Peyer's patch (tissue), 4 donors: ENCODE results near the gene DHTKD1. TPM values are rescaled to one million over a fixed set of nuclear protein-coding genes. Genes with fewer than 3 reads are reported as not detected.
A peak's percentile ranks its signal among the peaks of the same experiment; 100 is the strongest.

Experiments
- DNase-seq, 3 donors: peaks; one replicate each; pipeline ENCODE4 v3.0.0-alpha.2; 2017 to 2019
- H3K27ac ChIP-seq, 4 donors: fragments of 200-600 bp; sonication (generic); one replicate each; pipeline ENCODE4 v1.5.1; 2016 to 2019
- H3K27me3 ChIP-seq, 2 donors: fragments of 200-600 bp; sonication (generic); one replicate each; pipeline ENCODE4 v1.5.1; 2019
- H3K36me3 ChIP-seq, 3 donors: fragments of 200-600 bp; sonication (generic); one replicate each; pipeline ENCODE4 v1.5.1; 2016 to 2019
- H3K4me1 ChIP-seq, 4 donors: fragments of 200-600 bp; sonication (generic); one replicate each; pipeline ENCODE4 v1.5.1; 2016 to 2019
- H3K4me3 ChIP-seq, 4 donors: fragments of 200-600 bp; sonication (generic); 1 replicate in 3 of 4; 2 replicates in 1 of 4; pipeline ENCODE4 v1.5.1; 2016 to 2019; ENCODE audit warnings: mild to moderate bottlenecking in 1 of 4
- H3K9me3 ChIP-seq, 4 donors: fragments of 200-600 bp; sonication (generic); one replicate each; pipeline ENCODE4 v1.5.1; 2016 to 2019; ENCODE audit warnings: mild to moderate bottlenecking in 1 of 4
- POLR2A ChIP-seq, 2 donors: fragments of 450-650 bp; IDR thresholded peaks; one replicate each; pipeline ENCODE4 v1.5.1; 2017; ENCODE audit warnings: antibody characterized with exemption in 2 of 2, mild to moderate bottlenecking in 2 of 2, moderate library complexity in 2 of 2
- total RNA-seq, 4 donors: library from RNA; depleted of rRNA; stranded (reverse); fragments of >200 nt; gene quantifications; one replicate each; pipeline ENCODE4 v1.1.0, GENCODE V29; 2016
- TF ChIP-seq, protein P1 (sequence below), 6 experiments: fragments of 450-650 bp in 4 of 6; fragments of 200-600 bp in 2 of 6; sonication (generic) in 1 of 6; IDR thresholded peaks; one replicate each; pipeline ENCODE4 v1.5.1; 2017 to 2019; ENCODE audit warnings: antibody characterized with exemption in 6 of 6, mild to moderate bottlenecking in 3 of 6, moderate library complexity in 1 of 6

The DHTKD1 gene
- total RNA-seq, 4 donors from 2014 or later = 18.4 to 32.1 (median 24.2) TPM

DNA sequence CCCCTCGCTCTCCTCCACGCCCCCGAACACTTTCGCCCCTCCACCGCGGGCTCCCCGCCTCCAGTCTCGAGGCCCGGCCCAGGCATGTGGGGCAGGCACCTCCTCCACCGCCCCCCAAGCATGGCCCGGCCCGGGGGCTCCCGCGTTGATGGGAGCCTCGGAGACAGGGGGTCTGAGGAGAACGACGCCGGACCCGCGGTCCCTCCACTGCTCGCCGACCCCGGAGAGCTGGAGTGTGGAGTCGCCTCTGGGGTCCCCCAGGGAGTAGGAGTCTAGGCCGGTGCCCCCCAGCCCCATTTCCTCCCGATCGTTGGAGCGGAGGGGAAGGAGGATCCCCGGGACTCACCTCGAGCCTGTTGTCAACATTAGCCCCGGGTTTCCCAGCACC is 26.4 kb upstream of the DHTKD1 start:
- Histone ChIP-seq H3K4me3 (peak overlapping the region; percentile 72 to 98 (median 86)), H3K4me1 (peaks cover 0 to 17% (median 9%) of the 10 kb centered on the region in 4 donors), H3K36me3 (no peaks in the 10 kb centered on the region), H3K27me3 (no peaks in the 10 kb centered on the region), H3K27ac (peak overlapping the region; percentile 92 to 98 (median 96)), H3K9me3 (no peaks in the 10 kb centered on the region)
- peak in 2 of 3 donors; percentile 28 to 60 for DNase-seq
- TF ChIP-seq POLR2A (IDR thresholded peaks at IDR 0.05) = peak in 1 of 2 donors; percentile 46
- TF ChIP-seq, protein P1, sequence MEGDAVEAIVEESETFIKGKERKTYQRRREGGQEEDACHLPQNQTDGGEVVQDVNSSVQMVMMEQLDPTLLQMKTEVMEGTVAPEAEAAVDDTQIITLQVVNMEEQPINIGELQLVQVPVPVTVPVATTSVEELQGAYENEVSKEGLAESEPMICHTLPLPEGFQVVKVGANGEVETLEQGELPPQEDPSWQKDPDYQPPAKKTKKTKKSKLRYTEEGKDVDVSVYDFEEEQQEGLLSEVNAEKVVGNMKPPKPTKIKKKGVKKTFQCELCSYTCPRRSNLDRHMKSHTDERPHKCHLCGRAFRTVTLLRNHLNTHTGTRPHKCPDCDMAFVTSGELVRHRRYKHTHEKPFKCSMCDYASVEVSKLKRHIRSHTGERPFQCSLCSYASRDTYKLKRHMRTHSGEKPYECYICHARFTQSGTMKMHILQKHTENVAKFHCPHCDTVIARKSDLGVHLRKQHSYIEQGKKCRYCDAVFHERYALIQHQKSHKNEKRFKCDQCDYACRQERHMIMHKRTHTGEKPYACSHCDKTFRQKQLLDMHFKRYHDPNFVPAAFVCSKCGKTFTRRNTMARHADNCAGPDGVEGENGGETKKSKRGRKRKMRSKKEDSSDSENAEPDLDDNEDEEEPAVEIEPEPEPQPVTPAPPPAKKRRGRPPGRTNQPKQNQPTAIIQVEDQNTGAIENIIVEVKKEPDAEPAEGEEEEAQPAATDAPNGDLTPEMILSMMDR (IDR thresholded peaks at IDR 0.05) = no peak

DNA sequence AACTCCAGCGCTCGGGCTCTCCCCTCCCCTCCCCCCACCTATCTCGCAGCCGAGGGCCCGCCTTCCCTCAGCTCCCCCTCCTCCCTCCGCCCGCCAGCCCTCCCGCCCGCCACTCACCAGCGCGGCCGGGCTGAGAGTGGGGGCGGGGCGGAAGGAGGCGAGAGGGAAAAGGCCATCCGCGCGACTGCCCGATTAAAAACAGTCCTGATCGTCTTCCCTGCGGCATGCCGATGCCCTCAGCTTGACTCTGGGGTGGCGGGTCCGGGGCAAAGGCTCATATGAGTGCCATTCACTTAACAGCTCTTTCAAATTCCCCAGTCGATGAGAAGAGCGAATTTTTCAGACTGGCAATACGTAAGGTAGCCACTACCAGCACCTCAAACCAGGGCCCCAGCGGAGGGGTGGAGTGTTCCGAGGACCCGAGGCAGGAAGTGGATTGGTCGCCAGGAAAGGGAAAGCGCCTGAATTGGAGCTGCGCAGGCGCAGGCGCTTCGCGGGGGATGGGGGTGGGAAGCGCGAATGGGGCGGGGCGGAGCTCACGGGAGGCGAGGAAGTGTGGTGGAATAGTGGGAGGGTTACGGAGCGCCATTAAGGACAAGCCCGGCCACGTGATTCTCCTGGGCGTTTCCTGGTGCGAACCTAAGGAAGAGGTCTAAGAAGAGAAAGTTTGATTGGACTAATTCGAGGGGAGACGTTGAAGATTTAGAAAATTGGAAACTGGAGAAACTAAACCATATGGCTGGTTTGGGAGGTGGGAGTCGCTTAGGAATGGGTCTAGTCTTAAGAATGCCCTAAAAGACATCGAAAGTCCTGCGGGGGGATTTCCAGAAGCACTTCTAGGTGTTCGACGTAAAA is 25.7 kb upstream of the DHTKD1 start, which contains the start of gene UPF2:
TSS of gene UPF2 (minus strand) at position 13 of the 855 bp plus-strand sequence. CDS start 7,386 bp downstream, outside the sequence.
- Histone ChIP-seq H3K9me3 (no peaks in the 10 kb centered on the region), H3K36me3 (no peaks in the 10 kb centered on the region), H3K27ac (peak within 1 kb of the TSS; percentile 92 to 98 (median 96)), H3K4me1 (peaks cover 0 to 17% (median 9%) of the 10 kb centered on the region in 4 donors), H3K27me3 (no peaks in the 10 kb centered on the region), H3K4me3 (peak within 1 kb of the TSS; percentile 72 to 98 (median 86))
- DNase-seq = peak; percentile 95 to 99 (median 98)
- TF ChIP-seq POLR2A (IDR thresholded peaks at IDR 0.05) = no peak
- TF ChIP-seq, protein P1 (IDR thresholded peaks at IDR 0.05) = peak in 3 of 6 experiments; percentile 12 to 35 (median 23)

DNA sequence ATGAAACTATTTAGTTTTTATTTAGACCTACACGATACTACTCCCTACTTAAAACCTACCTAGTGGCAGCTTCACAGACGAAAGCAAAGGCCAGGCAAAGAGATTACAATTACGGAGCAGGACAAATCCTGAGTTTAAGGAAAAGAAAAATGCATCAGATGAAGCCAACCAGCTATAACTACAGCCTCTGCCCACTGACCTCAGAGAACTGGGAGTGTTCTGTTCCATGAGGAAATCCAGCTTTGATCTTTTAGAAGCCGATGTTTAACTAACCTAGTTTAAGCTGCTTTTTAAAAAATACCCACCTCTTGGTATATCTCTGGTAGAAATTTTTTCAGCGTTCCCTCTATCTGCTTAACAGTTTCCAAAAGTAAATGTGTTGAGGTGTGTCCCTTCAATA is 23.2 kb upstream of the DHTKD1 start:
- peaks cover 0 to 12% (median 8%) of the 10 kb centered on the region in 4 donors for H3K4me1 ChIP-seq
- no peak for TF ChIP-seq POLR2A (IDR thresholded peaks at IDR 0.05)
- TF ChIP-seq, protein P1 (IDR thresholded peaks at IDR 0.05) = no peak
- no peaks in the 10 kb centered on the region for H3K36me3 ChIP-seq
- no peaks in the 10 kb centered on the region for H3K27me3 ChIP-seq
- H3K27ac ChIP-seq = no peak overlapping the region
- no peaks in the 10 kb centered on the region for H3K9me3 ChIP-seq
- no peak overlapping the region for H3K4me3 ChIP-seq
- no peak for DNase-seq

DNA sequence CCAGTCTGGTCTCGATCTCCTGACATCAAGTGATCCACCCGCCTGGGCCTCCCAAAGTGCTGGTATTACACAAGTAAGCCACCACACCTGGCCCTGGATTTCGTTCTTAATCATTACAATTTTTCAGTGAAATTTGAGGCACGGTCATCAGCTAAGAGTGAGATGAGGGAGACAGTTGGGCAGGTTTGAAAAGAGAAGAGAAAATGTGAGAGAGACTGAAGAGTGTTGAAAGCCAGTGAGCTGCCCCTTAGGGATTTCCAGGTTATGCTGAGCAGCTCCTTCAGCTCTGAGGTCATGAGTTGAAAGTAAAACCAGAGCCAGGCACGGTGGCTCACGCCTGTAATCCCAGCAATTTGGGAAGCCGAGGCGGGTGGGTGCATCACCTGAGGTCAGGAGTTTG is 20.2 kb upstream of the DHTKD1 start:
- no peaks in the 10 kb centered on the region for H3K27me3 ChIP-seq
- no peaks in the 10 kb centered on the region for H3K4me1 ChIP-seq
- no peak for DNase-seq
- H3K4me3 ChIP-seq = no peak overlapping the region
- no peak overlapping the region for H3K27ac ChIP-seq
- no peaks in the 10 kb centered on the region for H3K9me3 ChIP-seq
- no peaks in the 10 kb centered on the region for H3K36me3 ChIP-seq
- TF ChIP-seq POLR2A (IDR thresholded peaks at IDR 0.05) = no peak
- TF ChIP-seq, protein P1 (IDR thresholded peaks at IDR 0.05) = no peak

DNA sequence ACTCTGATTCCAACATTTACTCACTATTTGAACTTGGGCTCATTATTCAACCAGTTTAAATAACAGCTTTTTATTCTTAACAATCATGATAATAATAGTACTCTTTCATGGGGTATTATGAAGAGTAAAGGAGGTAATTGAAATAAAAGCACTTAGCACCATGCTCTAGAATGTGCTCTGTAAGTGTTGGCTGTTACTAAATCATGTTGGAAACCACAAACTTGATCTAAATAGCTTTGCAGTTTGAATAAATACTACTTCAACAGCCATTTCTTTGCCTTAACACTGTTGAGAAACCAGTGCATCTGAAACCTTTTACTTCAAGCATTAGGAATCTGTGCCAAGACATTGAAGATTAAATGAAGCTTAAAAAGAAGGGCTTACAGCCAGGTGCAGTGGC is 18.2 kb upstream of the DHTKD1 start:
- H3K36me3 ChIP-seq = no peaks in the 10 kb centered on the region
- H3K4me1 ChIP-seq = no peaks in the 10 kb centered on the region
- no peak for TF ChIP-seq POLR2A (IDR thresholded peaks at IDR 0.05)
- TF ChIP-seq, protein P1 (IDR thresholded peaks at IDR 0.05) = no peak
- no peaks in the 10 kb centered on the region for H3K27me3 ChIP-seq
- H3K9me3 ChIP-seq = no peaks in the 10 kb centered on the region
- no peak overlapping the region for H3K4me3 ChIP-seq
- no peak overlapping the region for H3K27ac ChIP-seq
- DNase-seq = no peak
